Myocyte (in vitro differentiated cells): ENCODE data around the gene PCDHA7. TPM values are rescaled to one million over a fixed set of nuclear protein-coding genes. Genes with fewer than 3 reads are reported as not detected.
"Not testable (repeated sequence)": the region's sequence is repeated elsewhere in the genome, so short reads cannot be mapped to it uniquely, and the experiment has no call there.

Source experiments
- DNase-seq: peaks from one replicate; pipeline ENCODE4 v3.0.0-alpha.2; 2012; ENCODE audit warnings: low read depth
- total RNA-seq: library from RNA; depleted of rRNA; stranded (reverse); fragments of >200 nt; gene quantifications from 2 replicates; pipeline ENCODE4 v1.2.3, GENCODE V29; 2014

PCDHA7 gene
- total RNA-seq, 1 donor from 2014 or later, result 0.48 TPM

DNA sequence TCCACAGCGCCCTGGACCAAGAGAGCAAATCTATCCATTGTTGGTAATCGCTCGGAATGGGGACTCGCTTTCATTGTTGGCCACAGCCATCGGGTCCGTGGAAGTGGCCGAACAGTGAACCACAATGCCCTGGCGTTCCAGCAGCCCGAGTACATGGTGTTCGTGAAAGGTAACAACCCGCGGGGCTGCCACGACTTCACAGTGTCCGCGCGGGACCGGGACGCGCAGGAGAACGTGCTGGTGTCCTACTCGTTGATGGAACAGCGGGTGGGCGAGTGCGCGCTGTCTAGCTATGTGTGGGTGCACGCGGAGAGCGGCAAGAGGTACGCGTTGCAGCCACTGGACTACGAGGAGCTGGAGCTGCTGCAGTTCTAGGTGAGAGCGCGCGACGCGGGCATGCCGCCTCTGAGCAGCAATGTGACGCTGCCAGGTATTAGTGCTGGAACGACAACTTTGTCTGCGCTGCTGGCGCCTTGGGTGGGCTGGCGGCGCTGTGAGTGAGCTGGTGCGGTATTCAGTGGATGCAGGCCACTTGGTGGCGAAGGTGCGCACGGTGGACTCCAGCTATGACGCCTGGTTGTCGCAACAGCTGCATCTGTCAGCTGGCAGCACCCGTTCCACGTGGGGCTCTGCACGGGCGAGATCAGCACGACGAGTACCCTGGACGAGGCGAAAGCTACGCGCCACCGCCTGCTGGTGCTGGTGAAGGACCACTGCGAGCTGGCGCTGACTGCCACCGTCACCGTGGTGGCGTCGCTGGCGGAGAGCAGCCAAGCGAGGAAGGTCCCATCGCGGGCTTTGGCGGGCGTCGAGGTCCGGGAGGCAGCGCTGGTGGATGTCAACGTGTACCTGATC, 28.6 kb downstream of the PCDHA7 start:
- no peak for DNase-seq

DNA sequence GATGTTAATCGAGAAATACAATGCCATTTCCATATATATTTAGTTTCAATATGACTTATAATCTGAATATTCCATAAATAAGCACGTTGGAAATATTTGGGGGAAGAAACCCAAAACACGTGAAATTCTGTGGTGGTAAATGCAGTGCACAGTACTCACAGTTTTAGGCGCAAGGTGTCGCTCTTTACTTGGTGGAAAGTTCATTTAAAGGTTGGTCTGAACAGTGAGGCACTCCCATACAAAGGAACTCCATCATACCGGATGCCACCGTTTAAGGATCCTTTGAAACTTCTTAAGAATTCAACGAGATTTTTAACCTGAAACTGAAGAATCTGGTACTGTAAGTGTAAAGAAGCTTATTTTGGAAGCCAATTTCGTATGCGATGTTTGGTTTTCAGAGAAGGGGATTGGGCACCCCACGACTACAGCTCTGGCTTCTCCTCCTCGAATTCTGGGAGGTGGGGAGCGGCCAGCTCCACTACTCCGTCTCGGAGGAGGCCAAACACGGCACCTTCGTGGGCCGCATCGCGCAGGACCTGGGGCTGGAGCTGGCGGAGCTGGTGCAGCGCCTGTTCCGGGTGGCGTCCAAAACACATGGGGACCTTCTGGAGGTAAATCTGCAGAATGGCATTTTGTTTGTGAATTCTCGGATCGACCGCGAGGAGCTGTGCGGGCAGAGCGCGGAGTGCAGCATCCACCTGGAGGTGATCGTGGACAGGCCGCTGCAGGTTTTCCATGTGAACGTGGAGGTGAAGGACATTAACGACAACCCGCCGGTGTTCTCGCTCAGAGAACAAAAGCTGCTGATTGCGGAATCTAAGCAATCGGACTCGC, 34.9 kb downstream of the PCDHA7 start, which contains the start of gene PCDHA11:
PCDHA11 (plus strand) TSS at position 237 of the 834 bp plus-strand sequence; CDS start at position 384, 147 bp downstream.
- DNase-seq, result peak; percentile 1

DNA sequence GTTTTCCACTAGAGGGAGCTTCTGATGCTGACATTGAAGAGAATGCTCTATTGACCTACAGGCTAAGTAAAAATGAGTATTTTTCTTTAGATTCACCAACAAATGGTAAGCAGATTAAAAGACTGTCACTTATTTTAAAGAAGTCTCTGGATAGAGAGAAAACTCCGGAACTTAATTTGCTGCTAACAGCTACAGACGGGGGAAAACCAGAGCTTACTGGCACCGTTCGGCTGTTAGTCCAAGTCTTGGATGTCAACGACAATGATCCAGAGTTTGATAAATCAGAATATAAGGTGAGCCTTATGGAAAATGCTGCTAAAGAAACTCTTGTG, 35.5 kb downstream of the PCDHA7 start:
- no peak for DNase-seq

DNA sequence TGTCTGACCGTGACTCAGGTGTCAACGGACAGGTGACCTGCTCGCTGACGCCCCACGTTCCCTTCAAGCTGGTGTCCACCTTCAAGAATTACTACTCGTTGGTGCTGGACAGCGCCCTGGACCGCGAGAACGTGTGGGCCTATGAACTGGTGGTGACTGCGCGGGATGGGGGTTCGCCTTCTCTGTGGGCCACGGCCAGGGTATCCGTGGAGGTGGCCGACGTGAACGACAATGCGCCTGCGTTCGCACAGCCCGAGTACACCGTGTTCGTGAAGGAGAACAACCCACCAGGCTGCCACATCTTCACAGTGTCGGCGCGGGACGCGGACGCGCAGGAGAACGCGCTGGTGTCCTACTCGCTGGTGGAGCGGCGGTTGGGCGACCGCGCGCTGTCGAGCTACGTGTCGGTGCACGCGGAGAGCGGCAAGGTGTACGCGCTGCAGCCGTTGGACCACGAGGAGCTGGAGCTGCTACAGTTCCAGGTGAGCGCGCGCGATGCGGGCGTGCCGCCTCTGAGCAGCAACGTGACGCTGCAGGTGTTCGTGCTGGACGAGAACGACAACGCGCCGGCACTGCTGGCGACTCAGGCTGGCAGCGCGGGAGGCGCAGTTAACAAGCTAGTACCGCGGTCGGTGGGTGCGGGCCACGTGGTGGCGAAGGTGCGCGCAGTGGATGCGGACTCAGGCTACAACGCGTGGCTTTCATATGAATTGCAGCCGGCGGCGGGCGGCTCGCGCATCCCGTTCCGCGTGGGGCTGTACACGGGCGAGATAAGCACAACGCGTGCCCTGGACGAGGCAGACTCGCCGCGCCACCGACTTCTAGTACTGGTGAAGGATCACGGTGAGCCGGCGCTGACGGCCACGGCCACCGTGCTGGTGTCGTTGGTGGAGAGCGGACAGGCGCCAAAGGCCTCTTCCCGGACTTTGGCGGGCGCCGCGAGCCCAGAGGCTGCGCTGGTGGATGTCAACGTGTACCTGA, 36.4 kb downstream of the PCDHA7 start:
- no peak for DNase-seq

DNA sequence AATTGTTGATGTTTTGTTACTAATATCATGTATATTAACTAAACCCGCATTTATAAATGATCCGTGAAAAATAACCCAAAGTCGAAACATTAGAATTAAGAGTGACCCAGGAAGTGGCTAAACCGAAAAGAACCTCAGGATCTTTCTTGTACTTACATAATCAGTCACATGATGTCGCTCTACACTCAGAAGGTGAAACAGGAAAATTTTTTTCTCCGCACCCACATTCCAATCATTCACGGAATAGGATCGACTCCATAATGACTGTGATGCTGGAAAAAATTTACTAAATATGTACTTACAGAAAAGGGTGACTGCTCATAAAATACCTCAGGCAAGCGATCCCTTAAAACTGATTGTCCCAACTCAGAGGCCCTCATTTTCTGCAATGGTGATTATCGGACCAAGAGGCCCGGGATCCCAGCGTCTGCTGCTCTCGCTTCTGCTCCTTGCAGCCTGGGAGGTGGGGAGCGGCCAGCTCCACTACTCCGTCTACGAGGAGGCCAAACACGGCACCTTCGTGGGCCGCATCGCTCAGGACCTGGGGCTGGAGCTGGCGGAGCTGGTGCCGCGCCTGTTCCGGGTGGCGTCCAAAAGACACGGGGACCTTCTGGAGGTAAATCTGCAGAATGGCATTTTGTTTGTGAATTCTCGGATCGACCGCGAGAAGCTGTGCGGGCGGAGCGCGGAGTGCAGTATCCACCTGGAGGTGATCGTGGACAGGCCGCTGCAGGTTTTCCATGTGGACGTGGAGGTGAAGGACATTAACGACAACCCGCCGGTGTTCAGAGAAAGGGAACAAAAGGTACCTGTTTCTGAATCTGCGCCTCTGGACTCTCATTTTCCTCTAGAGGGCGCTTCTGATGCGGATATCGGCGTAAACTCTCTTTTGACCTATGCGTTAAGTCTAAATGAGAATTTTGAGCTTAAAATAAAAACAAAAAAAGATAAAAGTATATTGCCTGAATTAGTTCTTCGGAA, 41.3 kb downstream of the PCDHA7 start, which contains the start of gene PCDHA12:
PCDHA12 (plus strand) TSS at position 224 of the 981 bp plus-strand sequence; CDS start at position 389, 165 bp downstream.
- DNase-seq, result no peak

DNA sequence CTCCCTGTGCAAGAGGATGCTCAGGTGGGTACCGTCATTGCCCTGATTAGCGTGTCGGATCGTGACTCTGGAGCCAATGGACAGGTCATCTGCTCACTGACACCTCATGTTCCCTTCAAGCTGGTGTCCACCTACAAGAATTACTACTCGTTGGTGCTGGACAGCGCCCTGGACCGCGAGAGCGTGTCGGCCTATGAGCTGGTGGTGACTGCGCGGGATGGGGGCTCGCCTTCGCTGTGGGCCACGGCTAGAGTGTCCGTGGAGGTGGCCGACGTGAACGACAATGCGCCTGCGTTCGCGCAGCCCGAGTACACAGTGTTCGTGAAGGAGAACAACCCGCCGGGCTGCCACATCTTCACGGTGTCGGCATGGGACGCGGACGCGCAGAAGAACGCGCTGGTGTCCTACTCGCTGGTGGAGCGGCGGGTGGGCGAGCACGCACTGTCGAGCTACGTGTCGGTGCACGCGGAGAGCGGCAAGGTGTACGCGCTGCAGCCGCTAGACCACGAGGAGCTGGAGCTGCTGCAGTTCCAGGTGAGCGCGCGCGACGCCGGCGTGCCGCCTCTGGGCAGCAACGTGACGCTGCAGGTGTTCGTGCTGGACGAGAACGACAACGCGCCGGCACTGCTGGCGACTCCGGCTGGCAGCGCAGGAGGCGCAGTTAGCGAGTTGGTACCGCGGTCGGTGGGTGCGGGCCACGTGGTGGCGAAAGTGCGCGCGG, 42.6 kb downstream of the PCDHA7 start:
- not testable (repeated sequence) for DNase-seq

DNA sequence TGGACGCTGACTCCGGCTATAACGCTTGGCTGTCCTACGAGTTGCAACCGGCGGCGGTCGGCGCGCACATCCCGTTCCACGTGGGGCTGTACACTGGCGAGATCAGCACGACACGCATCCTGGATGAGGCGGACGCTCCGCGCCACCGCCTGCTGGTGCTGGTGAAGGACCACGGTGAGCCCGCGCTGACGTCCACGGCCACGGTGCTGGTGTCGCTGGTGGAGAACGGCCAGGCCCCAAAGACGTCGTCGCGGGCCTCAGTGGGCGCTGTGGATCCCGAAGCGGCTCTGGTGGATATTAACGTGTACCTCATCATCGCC, 43.2 kb downstream of the PCDHA7 start:
- DNase-seq, result no peak

DNA sequence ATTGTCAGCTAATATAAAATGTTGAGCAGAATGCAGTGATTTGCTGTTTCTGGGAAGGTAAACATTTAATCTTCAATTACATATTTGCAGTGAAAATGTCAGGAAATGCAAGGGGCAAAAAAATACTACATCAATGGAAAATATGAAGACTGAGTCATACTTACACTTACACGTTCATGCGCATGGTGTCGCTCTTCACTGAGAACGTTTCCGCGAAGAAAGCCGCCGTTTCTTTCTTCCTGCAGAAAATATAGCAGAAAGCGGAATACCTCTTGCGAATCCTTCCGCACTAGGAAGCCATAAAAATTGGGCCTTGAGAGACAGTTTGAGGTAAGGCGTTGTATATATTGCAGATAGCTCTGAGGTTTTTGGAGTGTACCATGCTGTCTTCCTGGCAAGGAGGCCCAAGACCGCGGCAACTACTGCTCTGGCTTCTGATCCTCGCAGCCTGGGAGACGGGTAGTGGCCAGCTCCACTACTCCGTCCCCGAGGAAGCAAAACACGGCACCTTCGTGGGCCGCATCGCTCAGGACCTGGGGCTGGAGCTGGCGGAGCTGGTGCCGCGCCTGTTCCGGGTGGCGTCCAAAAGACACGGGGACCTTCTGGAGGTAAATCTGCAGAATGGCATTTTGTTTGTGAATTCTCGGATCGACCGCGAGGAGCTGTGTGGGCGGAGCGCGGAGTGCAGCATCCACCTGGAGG, 48.0 kb downstream of the PCDHA7 start, which contains the start of gene PCDHA13:
PCDHA13 (plus strand) TSS at position 236 of the 702 bp plus-strand sequence; CDS start at position 381, 145 bp downstream.
- DNase-seq, result no peak

DNA sequence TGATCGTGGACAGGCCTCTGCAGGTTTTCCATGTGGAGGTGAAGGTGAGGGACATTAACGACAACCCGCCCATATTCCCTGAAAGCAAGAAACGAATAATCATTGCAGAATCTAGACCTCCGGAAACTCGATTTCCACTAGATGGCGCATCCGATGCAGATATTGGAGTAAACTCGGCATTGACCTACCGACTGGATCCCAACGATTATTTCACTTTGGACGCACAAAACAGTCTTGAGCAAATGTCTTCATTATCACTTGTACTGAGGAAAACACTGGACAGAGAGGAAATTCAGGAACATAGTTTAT, 48.5 kb downstream of the PCDHA7 start:
- peak; percentile 0 for DNase-seq

DNA sequence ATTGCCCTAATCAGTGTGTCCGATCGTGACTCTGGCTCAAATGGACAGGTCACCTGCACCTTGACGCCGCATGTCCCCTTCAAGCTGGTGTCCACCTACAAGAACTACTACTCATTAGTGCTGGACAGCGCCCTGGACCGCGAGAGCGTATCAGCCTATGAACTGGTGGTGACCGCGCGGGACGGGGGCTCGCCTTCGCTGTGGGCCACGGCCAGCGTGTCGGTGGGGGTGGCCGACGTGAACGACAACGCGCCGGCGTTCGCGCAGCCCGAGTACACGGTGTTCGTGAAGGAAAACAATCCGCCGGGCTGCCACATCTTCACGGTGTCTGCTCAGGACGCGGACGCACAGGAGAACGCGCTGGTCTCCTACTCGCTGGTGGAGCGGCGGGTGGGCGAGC, 49.3 kb downstream of the PCDHA7 start:
- DNase-seq, result no peak

DNA sequence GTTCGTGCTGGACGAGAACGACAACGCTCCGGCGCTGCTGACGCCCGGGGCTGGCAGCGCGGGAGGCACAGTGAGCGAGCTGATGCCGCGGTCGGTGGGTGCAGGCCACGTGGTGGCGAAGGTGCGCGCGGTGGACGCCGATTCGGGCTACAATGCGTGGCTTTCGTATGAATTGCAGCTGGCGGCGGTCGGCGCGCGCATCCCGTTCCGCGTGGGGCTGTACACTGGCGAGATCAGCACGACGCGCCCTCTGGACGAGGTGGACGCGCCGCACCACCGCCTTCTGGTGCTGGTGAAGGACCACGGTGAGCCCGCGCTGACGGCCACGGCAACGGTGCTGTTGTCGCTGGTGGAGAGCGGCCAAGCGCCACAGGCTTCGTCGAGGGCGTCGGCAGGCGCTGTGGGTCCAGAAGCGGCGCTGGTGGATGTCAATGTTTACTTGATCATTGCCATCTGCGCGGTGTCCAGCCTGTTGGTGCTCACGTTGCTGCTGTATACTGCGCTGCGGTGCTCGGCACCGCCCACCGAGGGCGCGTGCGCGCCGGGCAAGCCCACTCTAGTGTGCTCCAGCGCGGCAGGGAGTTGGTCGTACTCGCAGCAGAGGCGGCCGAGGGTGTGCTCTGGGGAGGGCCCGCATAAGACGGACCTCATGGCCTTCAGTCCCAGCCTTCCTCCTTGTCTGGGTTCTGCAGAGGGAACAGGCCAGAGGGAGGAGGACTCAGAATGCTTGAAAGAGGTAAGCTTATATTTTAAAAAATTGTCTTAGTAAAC, 50.0 kb downstream of the PCDHA7 start:
- no peak for DNase-seq

Other genes with a start within 250 kb of the PCDHA7 start
- 0.21 and 0.64 TPM in 2 replicates for gene CD14, start 201.1 kb upstream of the PCDHA7 start, total RNA-seq
- 5.3 and 8.1 TPM in 2 replicates for gene TMCO6, start 194.8 kb upstream of the PCDHA7 start, total RNA-seq
- gene NDUFA2, start 186.6 kb upstream of the PCDHA7 start, total RNA-seq, result 46.7 and 51.4 TPM in 2 replicates
- 105 and 121 TPM in 2 replicates for gene IK, start 186.4 kb upstream of the PCDHA7 start, total RNA-seq
- gene WDR55, start 169.4 kb upstream of the PCDHA7 start, total RNA-seq, result 20.5 and 20.6 TPM in 2 replicates
- 0.52 and 1.0 TPM in 2 replicates for gene DND1, start 160.7 kb upstream of the PCDHA7 start, total RNA-seq
- 49.4 and 52.5 TPM in 2 replicates for gene HARS1, start 142.9 kb upstream of the PCDHA7 start, total RNA-seq
- 24.4 and 30.9 TPM in 2 replicates for gene HARS2, start 142.8 kb upstream of the PCDHA7 start, total RNA-seq
- gene ZMAT2, start 133.8 kb upstream of the PCDHA7 start, total RNA-seq, result 46.7 and 61.3 TPM in 2 replicates
- gene PCDHA1, start 48.1 kb upstream of the PCDHA7 start, total RNA-seq, result 0.10 TPM in 1 of 2 replicates, not detected in the other
- gene PCDHA2, start 39.4 kb upstream of the PCDHA7 start, total RNA-seq, result 0.36 TPM in 1 of 2 replicates, not detected in the other
- 0.16 TPM in 2 replicates for gene PCDHA3, start 33.2 kb upstream of the PCDHA7 start, total RNA-seq
- 1.2 and 1.4 TPM in 2 replicates for gene PCDHA4, start 27.2 kb upstream of the PCDHA7 start, total RNA-seq
- 0.03 and 0.05 TPM in 2 replicates for gene PCDHA5, start 12.7 kb upstream of the PCDHA7 start, total RNA-seq
- 0.11 TPM in 1 of 2 replicates, not detected in the other for gene PCDHA6, start 6.3 kb upstream of the PCDHA7 start, total RNA-seq
- not detected in 2 replicates for gene PCDHA8, start 6.9 kb downstream of the PCDHA7 start, total RNA-seq
- under 0.01 and 0.03 TPM in 2 replicates for gene PCDHA9, start 14.1 kb downstream of the PCDHA7 start, total RNA-seq
- gene PCDHA10, start 21.6 kb downstream of the PCDHA7 start, total RNA-seq, result 0.03 and 0.05 TPM in 2 replicates
- 0.13 and 0.26 TPM in 2 replicates for gene PCDHA11, start 34.7 kb downstream of the PCDHA7 start, total RNA-seq
- 0.03 and 0.16 TPM in 2 replicates for gene PCDHA12, start 41.0 kb downstream of the PCDHA7 start, total RNA-seq
- gene PCDHA13, start 47.9 kb downstream of the PCDHA7 start, total RNA-seq, result 0.05 TPM in 1 of 2 replicates, not detected in the other
- 0.05 and 0.10 TPM in 2 replicates for gene PCDHAC1, start 92.0 kb downstream of the PCDHA7 start, total RNA-seq
- gene PCDHAC2, start 132.2 kb downstream of the PCDHA7 start, total RNA-seq, result 0.05 and 0.10 TPM in 2 replicates
- gene PCDHB1, start 217.1 kb downstream of the PCDHA7 start, total RNA-seq, result not detected in 2 replicates